B cell (primary cell): ENCODE measurements around the gene KCNJ12.

ENCODE experiments used
- CTCF ChIP-seq: fragments of 200-600 bp; IDR thresholded peaks from one replicate; pipeline ENCODE4 v1.8.0; 2022; ENCODE audit warnings: antibody characterized with exemption, mild to moderate bottlenecking
- EZH2 ChIP-seq: IDR thresholded peaks from 2 replicates; pipeline ENCODE4 v1.6.1; 2012; ENCODE audit warnings: borderline replicate concordance, low read depth, mild to moderate bottlenecking, moderate library complexity, low read length; ENCODE audit not compliant: insufficient read depth, poor library complexity, severe bottlenecking

GRCh38 chr17:21382560-21383495 is 6.7 kb downstream of the KCNJ12 start:
- no peak for TF ChIP-seq CTCF
- TF ChIP-seq EZH2 = no peak
